SU-DHL-6 (cell line): ENCODE measurements around the gene PLAGL1.

Experiments
- CTCF ChIP-seq: fragments of 200-600 bp; sonication (generic); IDR thresholded peaks from one replicate; pipeline ENCODE4 v1.5.1; 2017; ENCODE audit warnings: antibody characterized with exemption, mild to moderate bottlenecking, low read length, moderate library complexity; ENCODE audit not compliant: insufficient read depth, poor library complexity, severe bottlenecking
- EZH2phosphoT487 ChIP-seq: fragments of 200-600 bp; sonication (generic), shearing (Covaris generic); conservative IDR thresholded peaks from 2 replicates; pipeline ENCODE4 v1.6.1; 2018; ENCODE audit warnings: mild to moderate bottlenecking, antibody characterized with exemption, low read length, moderate library complexity, mixed read lengths

DNA sequence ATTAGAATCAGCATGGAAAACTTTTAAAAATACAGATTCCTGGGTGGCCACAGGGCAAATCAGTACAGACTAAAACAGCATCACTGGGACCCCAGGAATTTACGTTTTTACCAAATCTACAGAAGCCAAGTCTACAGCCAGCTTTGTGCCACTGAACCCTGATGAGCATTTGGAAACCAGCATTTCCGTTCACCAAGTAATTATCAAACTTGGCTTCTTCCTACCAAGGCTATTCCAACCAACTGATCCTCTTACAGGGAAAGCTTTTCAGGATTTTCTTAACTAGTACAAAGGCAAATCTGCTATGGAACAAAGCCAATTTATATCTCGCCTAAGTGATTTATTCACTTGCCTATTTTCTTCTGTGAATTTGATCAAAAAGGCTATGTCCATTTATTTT is 47.0 kb downstream of the PLAGL1 start:
- no peak for TF ChIP-seq CTCF
- no peak for TF ChIP-seq EZH2phosphoT487
